ENCODE measurements around the gene SLC9A8. TPM values are rescaled to one million over a fixed set of nuclear protein-coding genes. Genes with fewer than 3 reads are reported as not detected.
A peak's percentile ranks its signal among the peaks of the same experiment; 100 is the strongest.

The SLC9A8 gene
- total RNA-seq, 1 donor from 2014 or later: 10.3 TPM

DNA sequence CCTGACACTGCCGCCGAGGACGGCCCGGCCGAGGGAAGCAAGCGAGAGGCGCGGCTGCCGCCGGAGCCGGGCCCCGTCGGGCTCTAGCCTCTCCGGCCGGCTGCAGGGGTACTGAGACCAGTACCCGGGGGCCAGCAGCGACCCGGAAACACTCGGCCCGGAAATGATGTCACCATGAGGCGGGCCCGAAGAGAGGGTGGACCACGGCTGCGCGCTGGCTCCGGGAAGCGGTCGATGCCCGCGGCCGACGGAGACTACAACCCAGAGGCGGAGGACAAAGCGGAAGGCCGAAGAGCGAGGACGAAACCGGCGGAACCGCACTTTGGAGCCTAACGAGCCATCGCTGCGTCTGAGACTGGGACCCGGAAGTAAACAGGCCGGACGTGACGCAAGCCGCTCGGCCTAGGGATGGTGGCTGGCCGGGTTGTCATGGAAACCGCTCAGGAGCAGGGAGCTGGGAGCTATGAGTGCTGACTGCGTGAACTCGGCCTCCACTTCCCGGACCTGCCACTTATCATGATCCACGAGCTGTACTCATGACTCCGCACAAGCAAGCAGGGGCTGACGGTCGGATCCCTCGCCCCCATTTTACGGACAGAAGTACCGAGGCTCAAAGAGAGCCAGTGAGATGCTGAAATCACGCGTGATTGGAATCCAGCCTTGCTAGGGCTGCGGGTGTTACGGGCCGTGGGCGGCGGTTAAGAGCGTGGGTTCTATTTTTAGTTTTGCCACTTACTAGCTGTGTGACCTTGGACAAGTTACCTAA is 102.9 kb downstream of the SLC9A8 start, which contains the start of gene SPATA2:
TSS of gene SPATA2 (minus strand) at position 150 of the 766 bp plus-strand sequence. CDS start 7,039 bp downstream, outside the sequence.
- DNase-seq (ENCODE audit: low read depth in 2 of 2): peak; percentile 96 to 97

DNA sequence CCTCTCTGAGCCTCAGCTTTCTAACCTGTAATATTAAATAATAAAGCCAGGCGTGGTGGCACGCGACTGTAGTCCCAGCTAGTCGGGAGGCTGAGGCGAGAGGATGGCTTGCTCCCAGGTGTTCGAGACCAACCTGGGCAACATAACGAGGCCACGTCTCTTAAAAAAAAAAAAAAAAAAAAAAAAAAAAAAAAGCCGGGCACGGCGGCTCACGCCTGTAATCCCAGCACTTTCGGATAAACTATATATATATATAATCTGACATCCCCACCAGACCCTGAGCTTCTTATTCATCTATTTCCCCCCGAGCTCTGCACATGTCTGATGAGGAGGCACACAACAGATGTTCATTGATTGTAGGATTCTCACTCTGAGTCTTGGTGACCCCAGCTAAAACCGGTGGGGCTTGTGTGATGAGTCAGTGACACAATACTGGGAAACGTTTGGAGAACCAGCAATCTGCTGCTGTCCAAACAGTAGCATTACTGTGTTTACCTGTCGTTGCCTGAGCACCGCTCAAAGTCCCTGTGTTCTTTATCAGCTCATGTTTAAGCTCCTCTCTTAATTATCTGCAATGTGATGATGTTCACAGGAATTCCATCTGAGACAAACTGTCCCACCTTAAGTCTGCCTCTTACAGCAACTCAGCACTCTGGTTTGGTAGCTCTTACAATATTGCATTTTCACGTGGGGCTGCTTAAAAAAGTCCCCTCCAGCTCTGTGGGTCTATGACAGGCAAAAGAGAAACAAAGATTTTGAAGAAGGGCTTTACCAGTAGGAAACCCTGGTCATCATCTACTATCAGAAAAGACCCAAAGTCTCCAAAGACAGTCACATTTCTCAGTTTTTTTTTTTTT is 103.7 kb downstream of the SLC9A8 start:
- DNase-seq (ENCODE audit: low read depth in 2 of 2): peak; percentile 40 to 67

DNA sequence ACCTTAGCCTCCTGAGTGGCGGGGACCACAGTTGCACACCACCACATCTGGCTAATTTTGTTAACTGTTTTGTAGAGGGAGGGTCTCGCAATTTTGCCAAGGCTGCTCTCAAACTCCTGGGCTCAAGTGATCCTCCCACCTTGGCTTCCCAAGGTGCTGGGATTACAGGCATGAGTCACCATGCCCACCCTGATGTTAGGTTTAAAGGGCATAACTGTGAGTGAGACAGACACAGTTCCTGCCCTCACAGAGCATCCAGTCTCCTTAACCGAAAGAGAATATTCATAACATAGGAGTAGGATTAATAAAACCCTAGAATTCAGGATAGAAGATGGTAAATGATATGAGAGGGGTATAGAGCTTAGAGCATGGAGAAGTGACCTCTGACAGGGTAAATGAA is 105.8 kb downstream of the SLC9A8 start:
- DNase-seq (ENCODE audit: low read depth in 2 of 2): no peak

DNA sequence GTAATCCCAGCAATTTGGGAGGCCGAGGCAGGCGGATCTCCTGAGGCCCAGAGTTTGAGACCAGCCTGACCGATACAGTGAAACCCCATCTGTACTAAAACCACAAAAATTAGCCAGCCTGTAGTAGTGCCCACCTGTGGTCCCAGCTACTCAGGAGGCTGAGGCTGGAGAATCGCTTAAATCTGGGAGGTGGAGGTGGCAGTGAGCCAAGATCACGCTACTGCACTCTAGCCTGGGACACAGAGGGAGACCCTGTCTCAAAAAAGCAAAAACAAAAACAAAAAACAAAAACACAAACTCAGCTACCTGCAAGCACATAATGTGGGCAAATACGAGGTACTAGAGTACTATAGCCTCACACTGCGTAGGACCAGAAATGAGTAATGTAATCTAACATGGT is 106.4 kb downstream of the SLC9A8 start:
- no peak for DNase-seq (ENCODE audit: low read depth in 2 of 2)

DNA sequence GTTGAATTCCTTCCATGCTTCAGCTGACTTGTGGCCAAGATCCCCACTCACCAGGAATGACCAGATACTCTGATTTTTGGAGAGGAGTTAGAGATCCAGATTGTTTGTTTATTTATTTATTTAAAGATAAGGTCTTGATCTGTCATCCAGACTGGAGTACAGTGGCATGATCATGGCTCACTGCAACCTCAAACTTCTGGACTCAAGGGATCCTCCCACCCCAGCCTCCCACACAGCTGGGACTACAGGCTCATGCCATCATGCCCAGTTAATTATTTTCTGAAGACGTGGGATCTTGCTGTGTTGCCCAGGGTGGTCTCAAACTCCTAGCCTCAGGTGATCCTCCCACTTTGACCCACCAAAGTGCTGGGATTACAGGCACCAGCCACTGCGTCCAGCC is 106.8 kb downstream of the SLC9A8 start:
- DNase-seq (ENCODE audit: low read depth in 2 of 2): no peak

DNA sequence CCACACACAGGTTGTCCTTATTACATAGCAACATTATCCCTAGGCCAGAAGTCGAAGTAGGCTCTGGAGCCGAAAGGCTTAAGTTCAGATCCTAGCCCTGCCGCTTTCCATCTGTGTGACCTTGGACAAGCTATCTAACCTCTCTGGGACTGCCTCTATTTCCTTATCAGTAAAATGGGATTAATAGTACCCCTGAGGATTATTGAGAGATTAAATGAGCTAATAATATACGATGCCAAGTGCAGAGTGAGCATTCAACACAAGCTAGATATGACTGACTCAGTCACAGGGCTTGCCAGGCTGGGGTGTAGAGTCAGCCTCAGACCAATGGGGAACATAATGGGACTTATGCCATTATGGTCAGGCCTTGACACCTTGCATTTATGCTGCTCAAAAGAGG is 111.6 kb downstream of the SLC9A8 start:
- no peak for DNase-seq (ENCODE audit: low read depth in 2 of 2)

DNA sequence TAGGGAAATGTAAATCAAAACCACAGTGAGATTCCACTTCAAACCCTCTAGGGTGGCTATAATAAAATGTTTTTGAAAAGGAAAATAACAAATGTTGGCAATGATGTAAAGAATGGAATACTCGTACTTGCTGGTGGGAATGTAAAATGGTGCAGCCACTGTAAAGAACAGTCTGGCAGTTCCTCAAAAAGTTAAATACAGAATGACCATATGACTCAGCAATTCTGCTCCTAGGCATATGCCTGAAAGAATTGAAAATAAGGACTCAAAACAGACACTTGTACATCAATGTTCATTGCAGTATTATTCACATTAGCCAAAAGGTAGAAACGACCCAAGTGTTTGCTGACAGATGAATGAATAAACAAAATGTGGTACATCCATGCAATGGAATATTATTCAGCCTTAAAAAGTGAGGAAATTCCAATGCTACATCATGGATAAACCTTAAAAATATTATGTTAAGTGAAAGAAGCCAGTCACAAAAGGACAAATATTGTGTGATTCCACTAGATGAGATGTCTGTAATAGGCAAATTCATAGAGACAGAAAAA is 113.3 kb downstream of the SLC9A8 start:
- no peak for DNase-seq (ENCODE audit: low read depth in 2 of 2)

DNA sequence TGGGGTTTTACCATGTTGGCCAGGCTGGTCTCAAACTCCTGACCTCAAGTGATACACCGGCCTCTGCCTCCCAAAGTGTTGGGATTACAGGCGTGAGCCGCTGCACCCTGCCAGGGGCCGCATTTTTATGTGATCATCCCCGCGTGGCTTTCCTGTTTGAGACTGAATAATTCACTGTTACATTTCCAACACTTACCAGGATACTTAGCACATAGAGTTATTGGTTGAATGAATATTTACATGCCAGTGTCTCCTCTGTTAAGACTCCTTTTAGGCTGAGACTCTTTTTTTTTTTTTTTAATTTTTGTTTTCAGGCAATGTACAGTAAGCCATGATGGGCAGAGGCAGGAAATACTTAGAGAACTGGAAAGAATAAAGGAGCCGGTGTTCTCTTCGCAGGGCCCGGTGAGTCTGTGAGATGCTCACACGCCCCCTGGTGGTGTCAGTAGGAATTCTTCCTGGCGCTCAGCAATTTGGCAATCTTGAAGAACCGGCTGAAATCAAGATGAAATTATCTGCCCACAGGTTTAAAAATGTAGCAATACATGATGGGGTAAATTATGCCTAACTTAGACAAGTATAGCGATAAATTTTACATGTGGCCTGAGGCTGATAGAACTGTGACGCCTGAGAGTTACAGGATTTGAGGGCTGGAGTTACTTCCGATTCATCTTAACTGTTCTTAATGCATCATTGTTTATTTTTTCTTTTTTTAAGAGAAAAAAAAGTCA is 115.9 kb downstream of the SLC9A8 start:
- DNase-seq (ENCODE audit: low read depth in 2 of 2): peak; percentile 67 to 85

DNA sequence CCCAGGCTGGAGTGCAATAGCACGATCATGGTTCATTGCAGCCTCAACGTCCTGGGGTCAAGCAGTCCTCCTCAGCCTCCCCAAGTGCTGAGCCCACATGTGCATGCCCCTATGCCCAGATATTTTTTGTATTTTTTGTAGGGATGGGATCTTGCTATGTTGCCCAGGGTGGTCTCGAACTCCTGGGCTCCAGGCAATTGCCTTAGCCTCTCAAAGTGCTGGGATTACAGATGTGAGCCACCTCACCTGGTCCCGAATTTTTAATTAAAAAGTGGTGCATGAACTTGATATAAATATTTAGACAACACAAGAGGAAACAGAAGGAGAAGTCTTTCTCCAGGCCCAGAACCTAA is 116.5 kb downstream of the SLC9A8 start:
- no peak for DNase-seq (ENCODE audit: low read depth in 2 of 2)

DNA sequence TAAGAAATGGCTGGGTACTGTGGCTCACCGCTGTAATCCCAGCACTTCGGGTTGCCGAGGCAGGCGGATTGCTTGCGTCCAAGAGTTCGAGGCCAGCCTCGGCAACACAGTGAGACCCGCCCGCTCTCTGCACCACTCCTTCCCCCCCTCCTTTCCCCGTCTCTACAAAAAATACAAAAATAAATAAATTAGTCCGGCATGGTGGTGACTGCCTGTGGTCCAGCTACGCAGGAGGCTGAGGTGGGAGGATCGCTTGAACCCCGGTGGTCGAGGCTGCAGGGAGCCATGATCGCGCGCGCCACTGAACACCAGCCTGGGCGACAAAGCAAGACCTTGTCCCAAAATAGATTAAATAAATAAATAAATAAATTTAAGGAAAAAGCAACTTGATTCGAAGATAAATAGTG is 123.1 kb downstream of the SLC9A8 start:
- DNase-seq (ENCODE audit: low read depth in 2 of 2): no peak

DNA sequence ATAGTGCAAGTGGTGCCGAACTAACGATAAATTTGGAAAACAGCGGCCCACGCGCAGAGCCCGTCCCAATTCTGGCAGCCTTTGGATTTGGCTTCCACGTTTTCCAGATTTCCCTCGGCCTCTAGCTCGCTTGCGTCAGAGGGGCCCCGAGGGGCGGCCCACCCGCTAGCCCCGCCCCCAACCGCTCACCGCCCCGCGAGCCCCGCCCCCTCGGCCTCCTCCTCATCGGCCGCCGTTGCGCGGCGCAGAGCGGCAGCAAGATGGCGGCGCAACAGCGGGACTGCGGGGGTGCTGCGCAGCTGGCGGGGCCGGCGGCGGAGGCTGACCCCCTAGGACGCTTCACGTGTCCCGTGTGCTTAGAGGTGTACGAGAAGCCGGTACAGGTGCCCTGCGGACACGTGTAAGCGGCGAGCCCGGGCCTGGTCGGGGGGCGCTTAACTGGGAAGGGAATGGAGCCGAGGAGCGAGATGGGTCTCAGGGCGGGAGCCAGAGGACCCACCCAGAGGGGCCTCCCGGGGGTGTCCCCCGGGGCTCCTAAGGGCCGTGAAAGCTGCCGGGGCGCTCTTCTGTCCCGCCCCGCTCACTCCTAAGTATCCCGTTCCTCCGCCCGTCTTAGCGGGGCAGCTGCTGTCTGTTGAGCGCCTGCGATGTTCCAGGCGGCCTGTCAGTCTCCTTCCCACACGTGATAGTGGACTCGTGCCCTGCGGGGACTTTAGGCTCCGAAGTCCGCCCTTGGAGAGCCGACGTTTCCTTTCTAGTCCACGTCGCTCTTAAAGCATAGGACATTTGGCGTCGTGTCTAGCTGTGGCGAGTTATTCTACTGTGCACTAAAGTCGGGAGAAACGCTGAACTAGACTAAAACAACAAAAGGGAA is 123.8 kb downstream of the SLC9A8 start, which contains the start of gene RNF114:
TSS of gene RNF114 (plus strand) at position 245 of the 874 bp plus-strand sequence. CDS start at position 261, 16 bp downstream.
- peak; percentile 91 to 93 for DNase-seq (ENCODE audit: low read depth in 2 of 2)

DNA sequence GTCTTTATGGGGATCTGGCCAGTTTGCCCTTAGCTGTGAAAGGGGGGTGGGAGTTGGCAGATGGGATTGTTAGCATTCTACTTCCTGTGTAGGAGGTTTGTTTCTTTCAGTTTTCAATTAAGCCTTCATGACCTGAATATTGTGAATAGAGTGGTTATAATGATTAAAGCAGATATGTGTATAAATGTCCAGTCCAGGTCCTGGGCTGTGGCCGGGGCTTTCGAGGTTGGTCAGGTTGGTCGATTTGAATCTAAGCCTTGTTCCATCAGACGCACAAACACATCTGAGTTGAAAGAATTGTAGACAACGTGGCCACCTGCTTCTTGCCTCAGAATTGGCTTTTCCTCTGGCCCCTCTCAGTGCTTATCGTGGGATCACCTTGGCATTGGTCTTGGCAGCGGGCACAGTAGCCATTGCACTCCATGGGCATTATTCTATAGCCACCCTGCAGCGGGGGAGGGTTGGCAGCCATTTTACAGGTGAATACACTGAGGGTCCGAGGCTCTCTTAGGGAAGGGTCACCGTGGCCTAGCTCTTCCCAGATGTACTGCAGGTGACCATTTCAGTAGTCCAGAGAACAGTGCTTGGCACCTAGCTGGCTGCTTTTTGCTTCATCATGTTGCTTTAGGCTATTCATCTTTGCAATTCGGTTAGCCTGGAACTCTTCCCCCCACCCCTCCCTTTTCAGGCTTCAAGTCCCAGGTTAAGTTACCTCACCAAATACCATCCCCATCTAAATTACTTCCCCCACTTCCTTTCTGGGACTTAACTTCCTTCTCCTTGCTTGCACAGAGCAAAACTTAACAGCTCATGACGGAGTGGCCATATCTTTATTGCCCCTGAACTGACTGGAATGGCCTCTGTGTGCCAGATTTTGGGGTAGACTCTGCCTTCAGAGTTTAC is 124.7 kb downstream of the SLC9A8 start:
- DNase-seq (ENCODE audit: low read depth in 2 of 2): no peak

DNA sequence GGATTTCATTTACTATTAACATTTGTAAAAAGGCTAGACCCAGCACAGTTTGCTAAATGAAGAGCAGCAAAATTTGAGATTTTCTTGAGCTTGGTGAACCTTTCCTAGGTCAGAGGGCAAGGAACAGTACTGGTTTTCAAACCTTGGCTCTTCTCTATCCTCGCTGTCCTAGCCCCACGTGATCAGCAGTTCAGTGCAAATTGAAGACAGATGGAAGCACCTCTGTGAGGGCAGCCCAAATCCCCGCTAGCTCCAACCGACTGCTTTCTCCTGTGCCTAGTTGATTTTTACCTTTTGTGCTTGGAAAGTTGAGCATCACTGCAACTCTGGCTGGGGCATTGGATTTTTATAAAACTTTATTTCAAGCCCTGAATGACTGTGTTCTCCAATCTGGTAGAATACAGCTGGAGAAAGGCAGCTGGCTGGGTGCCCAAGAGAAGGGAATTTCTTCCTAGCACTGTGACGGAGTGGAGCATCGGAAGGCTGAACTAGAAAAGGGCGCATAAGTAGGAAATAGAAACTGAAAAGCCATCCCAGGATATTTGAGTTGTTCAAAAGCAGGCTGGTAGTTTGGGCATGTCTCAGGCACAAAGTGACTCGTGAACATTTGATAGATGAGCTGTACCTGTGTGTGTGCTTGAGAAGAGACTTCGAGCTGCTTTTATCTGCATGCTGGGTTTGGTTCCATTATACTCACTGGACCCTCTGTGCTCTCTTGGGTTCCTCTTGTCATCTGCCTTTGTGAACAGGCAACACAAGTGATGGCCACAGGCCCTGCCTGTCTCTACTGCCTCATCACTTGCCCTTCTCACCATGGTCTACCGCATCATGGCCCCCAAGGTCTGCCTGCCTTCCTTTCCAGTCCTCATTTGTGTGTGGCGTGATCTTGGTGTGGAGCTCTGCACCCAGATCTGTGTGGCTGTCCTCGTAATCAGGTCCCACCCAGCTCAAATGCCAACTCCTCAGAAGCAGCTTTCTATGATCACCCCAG is 125.8 kb downstream of the SLC9A8 start:
- DNase-seq (ENCODE audit: low read depth in 2 of 2): peak in 1 of 2 donors; percentile 81

DNA sequence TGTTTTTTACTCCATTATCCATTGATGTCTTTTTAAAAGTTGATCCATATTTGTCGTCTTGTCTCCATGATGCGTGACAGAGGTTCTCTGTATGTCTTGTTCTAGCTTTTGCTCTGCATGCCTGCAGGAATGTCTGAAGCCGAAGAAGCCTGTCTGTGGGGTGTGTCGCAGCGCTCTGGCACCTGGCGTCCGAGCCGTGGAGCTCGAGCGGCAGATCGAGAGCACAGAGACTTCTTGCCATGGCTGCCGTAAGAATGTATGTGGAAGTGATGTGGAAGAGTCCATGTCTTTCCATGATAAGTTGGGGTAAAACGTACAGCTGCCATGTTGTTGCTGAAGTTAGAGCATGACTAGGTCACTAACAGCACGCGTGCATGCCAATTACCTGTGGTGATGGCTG is 128.8 kb downstream of the SLC9A8 start:
- DNase-seq (ENCODE audit: low read depth in 2 of 2): no peak

Measured in lung microvascular endothelial cell (primary cell).